ENCODE measurements around the gene DDX25.
"Not testable (repeated sequence)": the region's sequence is repeated elsewhere in the genome, so short reads cannot be mapped to it uniquely, and the experiment has no call there.

The DDX25 gene

DNA sequence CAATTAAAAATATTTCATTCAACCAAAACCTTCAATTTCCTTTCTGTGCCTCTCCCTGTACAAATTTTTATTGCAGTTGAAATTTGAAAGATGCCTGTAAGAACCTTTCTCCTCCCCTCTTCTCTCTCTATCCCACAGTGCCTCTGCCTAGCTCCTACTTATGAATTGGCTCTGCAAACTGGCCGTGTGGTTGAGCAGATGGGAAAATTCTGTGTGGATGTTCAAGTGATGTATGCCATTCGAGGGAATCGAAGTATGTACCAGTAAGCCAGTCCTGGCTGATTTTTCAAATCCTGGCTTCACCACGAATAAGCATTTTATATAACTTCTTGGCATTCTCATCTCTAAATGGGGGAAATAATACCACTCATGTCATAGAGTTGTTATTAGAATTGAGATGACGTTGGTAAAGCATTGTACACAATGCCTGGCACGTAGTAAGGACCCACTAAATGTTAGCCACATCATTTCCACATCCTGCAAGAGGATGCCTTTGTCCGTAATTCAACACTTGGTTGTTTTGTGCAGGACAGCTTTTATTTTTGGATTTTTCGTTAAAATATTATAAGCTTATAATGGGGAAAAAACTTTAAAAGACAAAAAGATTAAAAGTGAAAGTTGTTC lies 6.0 kb downstream of the DDX25 start:
- DNase-seq: no peak

DNA sequence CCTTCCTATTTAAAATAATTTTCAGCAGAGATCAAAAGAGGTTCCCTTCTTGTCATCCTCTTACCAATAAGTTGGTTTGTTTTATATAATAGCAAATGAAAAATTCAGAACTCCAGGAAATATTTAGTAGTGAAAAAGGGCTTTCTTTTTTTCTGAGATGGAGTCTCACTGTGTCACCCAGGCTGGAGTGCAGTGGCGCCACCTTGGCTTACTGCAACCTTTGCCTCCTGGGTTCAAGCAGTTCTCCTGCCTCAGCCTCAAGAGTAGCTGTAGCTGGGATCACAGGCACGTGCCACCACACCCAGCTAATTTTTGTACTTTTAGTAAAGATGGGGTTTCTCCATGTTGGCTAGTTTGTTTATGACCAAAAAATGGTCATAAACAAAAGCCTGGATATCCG lies 10.3 kb downstream of the DDX25 start:
- DNase-seq: not testable (repeated sequence)

DNA sequence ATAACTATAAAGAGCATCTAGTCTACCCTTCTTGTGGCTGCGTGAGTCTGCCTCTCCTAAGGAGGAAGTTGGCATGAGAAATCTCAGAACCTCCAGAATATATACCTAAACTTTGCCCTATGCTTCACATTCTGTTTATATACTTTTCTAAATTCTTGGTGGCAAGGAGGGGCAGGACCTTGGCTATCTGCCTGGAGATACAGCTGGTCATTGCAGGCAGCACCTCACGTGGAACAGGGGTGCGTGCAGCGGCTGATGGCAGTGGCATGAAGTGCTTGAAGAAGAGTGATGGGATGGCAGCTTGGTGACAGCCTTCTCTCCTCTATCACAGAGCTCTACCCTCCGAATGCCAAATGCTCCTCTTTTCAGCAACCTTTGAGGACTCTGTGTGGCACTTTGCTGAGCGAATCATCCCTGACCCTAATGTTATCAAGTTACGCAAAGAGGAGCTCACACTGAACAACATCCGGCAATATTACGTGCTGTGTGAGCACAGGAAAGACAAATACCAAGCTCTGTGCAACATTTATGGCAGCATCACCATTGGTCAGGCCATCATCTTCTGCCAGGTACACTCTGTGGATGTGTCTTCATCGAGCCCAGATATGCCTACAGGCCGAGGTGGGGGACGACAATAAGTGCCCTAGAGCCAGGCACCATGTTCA lies 12.5 kb downstream of the DDX25 start:
- no peak for DNase-seq

DNA sequence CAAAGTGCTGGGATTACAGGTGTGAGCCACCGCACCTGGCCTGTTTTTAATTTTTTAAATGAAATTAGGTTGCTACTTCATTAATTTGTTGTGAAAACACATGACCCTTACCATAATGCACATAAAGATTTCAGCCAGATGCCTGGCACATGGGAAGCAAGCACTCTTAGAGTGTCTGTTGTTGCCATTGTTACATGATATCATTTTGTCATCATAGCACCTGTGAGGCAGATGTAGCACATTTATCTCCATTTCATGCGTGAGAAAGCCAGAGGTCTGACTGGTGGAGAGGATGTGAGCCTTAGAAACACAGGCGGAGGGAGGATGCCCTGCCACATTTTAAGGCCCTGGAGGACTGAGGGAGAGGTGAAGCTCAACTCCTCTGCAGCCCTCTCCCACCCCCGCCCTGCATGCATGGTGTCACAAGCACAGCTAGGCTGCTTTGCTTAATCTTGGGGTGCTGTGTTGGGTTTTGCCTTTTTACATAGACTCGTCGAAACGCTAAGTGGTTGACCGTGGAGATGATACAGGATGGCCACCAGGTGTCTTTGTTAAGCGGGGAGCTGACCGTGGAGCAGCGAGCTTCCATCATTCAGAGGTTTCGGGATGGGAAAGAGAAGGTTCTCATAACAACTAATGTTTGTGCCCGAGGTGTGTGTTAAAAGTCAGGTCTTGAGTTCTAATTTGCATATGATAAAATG lies 14.0 kb downstream of the DDX25 start:
- DNase-seq: no peak

DNA sequence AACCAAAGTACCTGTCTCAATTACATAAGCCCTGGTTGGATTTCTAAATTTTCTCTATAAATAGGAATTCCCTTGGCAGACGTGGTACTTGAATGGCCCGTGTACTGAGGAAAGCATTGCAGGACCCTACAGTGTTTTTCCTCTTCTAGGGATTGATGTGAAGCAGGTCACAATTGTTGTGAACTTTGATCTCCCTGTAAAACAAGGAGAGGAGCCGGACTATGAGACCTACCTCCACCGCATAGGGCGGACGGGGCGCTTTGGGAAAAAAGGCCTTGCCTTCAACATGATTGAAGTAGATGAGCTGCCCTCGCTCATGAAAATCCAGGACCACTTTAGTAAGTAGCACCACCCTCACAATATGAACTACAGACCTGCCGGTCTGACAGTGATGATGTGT lies 16.7 kb downstream of the DDX25 start:
- no peak for DNase-seq

DNA sequence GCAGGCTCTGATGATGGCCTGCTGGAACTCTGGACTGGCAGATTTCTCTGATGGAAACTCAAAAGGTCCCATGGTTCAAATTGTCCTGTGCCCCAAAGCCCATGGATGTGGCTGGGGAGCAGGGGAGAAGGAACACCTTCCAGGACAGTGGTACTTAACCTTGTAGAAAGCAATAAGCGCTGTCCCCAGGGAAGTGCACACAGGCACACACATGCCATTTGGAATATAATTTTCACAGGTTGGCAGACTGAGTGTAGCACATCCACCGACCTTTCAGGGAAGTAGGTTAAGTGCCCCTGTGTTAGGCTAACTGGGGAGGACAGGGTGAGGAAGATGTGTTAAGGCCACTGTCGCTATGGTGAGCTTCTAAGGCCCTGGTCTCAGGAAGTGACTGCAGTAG lies 17.8 kb downstream of the DDX25 start:
- no peak for DNase-seq

DNA sequence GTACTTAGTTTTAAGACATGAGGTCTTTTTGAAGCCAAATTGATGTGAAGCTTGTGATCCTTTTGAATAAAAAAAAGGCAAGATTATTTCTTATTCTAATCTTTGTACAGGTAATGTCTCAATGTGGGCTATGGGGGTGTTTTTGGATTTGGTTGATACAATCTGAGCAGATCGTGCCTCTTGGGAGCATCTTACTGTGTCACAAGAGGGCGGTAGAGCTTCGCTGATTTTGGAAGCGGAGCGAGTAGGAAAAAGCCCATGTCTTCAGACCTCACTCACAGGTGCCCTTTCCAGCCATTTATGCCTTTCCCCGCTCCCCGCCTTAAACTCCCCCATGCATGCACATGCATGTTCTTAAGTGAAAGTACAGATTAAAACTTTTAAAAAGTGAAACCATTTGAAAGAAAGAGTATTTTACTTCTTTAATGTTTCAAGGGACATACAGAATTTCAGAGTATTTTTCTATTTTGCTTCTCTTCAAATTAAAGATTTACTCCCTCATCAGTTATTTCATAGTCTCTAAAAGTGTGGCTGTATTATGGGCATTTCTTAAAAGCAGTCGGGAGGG lies 18.8 kb downstream of the DDX25 start:
- DNase-seq: peak; percentile 14

DNA sequence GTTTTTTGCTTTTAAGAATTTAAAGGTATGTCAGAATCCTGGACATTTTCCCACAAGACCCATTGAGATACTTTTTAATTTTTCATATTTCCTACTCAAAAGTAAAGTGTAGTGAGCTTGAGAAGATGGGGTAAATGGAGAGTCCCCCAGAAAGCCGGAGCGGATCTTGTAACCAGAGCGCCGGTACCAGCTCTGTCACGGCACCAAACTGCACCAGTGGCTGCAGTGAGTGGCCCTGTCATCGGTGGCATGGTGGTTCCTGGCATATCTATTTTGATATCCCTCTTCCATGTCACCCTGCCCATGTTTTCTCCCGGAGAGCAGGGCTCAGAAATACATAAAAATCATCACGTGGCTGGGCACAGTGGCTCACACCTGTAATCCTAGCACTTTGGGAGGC lies 19.3 kb downstream of the DDX25 start:
- no peak for DNase-seq

DNA sequence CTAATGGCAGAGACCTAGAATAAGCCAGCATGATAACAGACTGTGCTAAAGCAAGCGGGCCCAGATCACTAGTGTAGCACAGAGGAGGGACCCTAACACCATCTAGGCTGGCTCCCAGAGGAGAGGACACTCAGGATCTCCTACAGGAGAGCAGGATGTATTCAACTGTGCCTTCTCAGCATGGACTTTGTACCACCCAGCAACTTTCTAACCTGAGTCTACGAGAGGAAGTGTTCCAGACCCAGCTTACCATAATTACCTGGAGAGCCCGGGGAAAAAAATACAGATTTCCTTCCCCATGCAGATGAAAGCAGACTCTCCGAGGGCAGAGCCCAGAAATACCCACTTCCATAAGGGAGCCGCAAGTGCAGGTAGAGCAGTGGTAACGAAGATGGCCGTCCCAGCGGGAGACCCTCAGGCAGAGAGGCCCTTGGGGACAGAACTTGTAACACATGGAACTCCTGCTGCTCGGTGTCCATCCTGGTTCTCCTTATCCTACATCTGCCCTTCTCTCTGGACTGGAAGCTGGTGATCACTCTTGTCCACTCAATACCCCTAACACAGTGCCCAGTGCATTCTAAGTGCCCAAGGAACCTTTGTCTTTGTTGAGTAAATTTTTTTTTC lies 20.2 kb downstream of the DDX25 start:
- no peak for DNase-seq

DNA sequence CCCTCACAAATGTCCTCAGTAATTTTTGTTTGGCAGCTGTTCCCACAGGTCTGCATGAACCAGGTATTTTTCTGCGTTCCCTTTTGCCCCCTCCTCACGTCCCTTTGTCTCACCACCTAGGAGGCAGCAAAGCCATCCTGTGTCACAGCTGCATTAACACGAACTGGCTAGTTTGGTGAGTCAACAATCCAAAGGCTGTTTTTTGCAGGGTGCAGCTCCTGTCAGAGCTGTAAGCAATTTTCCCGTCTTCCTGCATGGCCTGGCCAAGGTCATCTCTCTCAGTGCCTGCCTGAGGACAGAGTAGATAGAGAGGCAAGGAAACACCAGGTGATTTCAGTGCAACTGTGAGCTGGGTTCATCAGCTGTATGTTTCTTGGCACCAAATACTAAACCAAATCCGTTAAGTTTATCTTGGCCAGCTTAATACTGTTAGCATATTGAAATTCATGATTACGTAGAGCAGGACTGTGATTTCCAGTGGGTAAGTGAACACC lies 21.0 kb downstream of the DDX25 start:
- DNase-seq: no peak

DNA sequence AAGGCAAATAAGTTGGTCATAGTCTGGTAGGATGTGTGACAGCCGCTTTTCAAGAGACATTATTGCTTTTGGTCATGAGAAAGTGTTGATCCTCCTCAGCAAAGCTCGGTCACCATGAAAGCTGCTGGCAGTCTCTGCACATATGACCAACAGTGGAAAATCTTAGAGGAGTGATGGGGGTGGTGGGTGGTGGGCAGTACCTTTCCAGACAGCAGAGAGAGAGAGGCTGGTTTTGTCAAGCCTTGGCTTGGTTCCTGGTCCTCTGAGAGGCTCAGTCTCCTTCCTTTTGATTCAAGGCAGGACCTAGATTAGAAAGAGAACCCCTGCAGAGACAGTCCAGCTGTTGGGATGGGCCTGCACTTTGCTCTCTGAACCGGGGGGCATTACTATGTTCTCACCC lies 21.5 kb downstream of the DDX25 start:
- no peak for DNase-seq

DNA sequence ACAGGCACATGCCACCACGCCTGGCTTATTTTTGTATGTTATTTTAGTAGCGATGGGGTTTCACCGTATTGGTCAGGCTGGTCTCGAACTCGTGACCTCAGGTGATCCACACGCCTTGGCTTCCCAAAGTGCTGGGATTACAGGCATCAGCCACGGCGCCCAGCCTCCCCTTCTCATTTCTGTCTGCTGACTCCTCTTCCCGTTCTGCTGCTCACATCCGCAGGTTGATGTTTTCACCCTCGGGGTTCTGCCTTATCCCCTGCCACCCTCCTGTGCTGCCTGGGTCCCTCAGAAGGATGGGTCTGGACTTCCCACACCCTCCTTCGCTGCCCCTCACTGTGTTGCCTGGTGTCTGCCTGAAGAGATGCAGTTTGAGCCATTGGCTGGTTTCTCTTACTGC lies 22.4 kb downstream of the DDX25 start:
- DNase-seq: no peak

DNA sequence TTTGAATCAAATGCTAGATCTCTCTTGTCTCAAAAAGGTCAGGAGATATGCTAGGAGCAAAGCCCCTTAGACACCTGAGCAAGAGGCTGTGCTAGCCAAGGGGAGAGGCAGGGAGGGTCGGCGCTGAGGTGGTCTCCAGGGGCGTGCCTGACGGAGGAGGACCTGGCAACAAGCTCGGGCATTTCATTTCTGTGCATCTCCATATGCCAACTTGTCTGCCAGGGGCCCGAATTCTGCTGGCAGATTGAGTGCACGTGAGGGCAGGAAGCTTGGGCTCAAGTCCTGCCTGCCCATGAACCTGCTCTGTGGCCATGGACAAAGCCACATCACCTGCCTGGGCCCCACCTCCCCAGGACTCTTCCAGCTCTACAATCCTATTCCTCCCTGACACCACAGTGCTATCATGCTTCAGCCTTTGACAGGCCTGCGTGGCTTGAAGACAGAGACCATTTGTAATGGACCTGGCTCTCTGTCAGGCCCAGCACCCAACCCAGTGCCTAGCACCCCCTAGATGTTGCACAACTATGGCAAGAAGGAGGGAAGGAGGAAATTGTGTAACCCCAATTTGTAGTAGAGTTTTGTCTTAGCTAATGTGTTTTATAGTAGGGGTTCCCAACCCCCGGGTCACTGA lies 25.3 kb downstream of the DDX25 start:
- DNase-seq: no peak

DNA sequence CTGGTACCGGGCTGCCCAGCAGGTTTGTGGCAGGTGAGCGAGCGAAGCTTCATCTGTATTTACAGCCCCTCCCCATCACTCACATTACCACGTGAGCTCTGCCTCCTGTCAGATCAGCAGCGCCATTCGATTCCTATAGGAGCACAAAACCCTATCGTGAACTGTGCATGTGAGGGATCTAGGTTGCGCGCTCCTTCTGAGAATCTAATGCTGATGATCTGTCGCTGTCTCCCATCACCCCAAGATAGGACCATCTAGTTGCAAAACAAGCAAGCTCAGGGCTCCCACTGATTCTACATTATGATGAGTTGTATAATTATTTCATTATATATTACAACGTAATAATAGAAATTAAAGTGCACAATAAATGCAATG lies 25.8 kb downstream of the DDX25 start:
- DNase-seq: no peak

DNA sequence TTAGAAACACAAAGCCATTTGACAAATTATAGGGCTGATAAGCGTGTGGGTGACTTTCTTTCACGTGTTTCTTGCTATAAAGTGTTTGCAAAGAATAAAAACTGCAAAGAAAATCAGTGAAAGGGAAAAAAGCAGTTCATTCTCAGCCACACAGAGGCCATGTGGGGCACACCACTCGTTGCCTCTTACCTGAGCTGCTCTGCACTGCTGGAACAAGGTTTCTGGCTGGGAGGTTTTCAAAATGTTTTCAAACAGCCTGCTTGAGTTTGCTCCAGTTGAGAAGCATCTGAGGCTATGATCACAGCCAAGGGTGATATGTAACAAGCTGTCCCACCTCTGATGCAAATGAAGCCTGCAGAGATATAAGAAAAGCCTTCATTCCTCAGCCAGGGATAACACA lies 26.8 kb downstream of the DDX25 start:
- DNase-seq: no peak

DNA sequence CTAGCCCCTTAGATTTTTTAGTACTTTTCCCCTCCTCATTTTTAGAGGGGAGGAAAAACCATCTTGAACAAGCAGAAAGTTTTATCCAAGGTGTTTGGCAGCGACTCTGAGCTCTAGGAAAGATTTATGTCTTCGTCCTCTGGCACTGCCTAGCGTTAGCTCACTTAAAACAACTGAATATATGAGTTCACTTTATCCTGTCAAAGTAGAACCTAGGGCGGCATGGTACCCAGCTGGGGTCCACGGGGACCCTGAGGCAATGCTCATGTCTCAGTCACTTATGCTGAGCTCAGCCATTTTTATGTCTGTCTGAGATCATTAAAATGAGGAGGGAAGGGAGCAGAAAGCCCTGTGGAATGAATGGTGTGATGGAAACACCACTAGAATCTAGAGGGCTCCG lies 27.4 kb downstream of the DDX25 start:
- no peak for DNase-seq

DNA sequence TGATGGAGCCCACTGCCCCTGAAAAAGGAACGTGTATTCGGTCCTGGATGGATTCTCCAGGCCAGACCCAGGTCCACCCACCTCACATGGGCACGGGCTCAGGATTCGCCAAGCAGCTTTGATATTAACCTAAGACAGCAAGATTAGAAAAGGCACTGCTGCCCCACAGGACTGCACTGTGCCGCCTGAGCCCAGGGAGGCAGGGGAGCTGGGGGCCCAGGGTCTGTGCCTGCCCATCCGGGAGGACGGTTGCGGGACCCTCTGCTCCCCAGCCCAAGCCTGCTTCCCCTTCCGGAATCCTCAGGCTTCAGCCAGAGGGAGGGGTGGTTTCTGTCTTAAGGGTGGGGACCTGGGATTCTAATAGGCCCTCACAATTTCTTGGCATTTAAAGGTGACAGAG lies 28.0 kb downstream of the DDX25 start:
- no peak for DNase-seq

DNA sequence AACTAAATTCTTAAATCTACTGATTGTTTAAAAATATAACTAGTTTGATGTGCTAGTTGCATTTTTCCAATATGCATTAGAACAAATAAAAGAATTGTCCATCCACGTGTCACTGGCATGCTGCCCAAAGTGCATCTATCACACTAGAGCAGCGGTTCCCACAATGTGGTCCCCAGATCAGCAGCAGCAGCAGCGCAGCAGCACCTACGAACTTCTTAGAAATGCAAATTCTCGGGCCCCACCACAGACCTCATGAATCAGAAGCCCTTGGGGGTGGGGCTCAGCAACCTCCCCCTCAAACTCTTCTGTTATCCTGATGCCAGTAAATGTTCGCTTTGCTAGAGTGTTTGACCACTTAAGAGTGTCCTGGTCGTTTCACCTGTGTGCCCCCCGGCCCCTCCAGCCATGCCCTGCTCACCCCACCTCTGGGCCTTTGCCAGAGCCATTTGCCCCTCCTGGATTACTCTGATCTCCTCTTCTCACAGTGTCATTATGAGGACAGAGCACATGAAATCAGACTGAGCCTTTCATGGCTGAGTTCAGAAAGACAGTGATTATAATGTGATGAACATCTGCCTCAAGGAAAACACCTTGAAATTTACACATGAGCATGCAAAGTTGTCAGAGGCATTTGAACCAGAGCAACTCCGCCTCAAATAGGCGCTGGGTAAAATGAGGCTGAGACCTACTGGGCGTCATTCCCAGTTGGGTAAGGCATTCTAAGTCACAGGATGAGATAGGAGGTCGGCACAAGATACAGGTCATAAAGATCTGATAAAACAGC lies 28.9 kb downstream of the DDX25 start:
- no peak for DNase-seq

DNA sequence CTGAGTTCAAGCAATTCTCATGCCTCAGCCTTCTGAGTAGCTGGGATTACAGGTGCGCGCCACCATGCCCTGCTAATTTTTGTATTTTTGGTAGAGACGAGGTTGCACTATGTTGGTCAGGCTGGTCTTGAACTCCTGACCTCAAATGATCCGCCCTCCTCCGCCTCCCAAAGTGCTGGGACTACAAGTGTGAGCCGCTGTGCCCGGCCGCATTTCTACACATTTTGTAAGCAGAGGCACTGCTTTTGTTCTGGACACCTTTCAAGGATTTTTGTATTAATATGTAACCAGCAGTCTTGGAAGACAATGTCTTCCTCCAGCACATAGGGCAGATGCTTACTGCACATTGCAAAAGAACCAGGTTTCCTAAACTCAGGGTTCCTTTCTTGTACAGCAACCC lies 30.2 kb downstream of the DDX25 start:
- no peak for DNase-seq

DNA sequence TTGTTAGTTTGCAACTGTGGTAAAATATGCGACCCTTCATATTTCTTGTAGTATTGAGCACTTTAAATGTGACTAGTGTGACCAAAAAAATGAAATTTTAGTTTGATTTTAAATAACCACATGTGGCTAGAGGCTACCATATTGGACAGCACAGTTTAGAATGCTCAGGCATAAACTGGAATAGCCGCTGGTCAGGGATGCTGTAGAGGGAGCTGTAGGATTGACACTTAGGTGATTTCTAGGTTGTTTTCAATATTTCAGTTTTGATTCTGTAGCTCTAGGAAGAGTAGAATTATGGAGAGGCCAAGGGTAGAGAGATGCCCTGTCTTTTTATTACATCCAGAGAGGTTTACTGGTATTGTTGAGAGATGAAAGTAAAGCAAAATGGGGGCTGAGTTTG lies 30.7 kb downstream of the DDX25 start:
- DNase-seq: no peak

DNA sequence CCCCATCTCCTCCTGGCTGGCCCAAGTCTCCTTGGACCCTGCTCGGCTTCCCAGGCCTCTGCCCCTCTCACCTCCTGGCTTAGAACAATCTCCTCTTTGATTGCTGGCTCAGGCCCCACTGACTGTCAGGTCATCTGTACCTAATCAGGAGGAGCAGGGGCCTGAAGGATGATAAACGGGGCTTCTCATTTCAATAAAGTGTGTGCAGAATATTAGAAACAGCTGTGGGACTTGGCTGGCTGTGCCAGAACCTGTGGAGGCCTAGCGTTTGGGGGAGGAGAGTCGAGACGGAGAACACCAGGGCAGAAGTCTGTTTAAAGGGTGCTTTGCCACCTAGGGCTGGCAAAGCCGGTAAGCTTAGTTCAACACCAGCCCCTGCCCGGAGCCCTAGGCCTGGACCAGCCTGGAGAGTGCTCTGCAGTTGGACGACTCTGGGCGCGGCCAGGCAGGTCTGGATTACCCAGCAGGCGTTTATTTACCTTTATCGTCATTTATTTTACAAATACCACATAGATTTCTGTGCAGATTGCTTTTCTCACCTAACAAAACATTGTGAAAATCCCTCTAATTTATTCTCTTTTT lies 31.4 kb downstream of the DDX25 start:
- DNase-seq: no peak

DNA sequence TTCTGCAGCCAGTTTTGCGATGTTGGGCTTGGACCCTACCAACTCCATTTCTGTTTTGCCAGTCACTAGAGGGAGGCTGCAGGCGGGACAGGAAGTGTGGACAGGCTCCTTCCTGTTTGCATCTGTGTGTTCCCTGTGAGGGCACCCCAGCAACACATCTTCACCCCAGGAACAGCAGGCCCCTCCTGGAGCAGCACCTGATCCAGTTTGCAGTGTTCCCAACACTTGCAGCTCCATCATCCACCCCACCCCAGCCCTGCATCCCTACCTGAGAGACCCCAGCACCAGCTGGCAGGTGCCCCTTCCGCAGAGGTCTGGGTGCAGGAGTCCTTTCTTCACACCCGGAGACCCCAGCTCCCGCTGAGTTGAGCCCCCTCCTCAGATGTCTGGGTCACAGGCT lies 34.1 kb downstream of the DDX25 start:
- DNase-seq: no peak
